Bone marrow (tissue), 2 donors: ENCODE results near the gene ATP6V1G2.
"Not testable (repeated sequence)": the region's sequence is repeated elsewhere in the genome, so short reads cannot be mapped to it uniquely, and the experiment has no call there.

Experiments
- DNase-seq, 2 donors: peaks; one replicate each; lab custom pipeline; 2025; lab: John Stamatoyannopoulos, UW

Gene ATP6V1G2

GRCh38 chr6:31546339-31546957 lies at the start of gene ATP6V1G2:
Gene ATP6V1G2, minus strand, starts transcription at chr6:31546608. Its CDS starts 49 bp downstream, at chr6:31546559.
- DNase-seq, result peak; percentile 62 to 76

- no peak for DNase-seq
These were observed 46.0 kb upstream of the ATP6V1G2 start for GRCh38 chr6:31592396-31592771.

GRCh38 chr6:31590691-31591090 lies 44.3 kb upstream of the ATP6V1G2 start:
- DNase-seq, result not testable (repeated sequence)

DNA sequence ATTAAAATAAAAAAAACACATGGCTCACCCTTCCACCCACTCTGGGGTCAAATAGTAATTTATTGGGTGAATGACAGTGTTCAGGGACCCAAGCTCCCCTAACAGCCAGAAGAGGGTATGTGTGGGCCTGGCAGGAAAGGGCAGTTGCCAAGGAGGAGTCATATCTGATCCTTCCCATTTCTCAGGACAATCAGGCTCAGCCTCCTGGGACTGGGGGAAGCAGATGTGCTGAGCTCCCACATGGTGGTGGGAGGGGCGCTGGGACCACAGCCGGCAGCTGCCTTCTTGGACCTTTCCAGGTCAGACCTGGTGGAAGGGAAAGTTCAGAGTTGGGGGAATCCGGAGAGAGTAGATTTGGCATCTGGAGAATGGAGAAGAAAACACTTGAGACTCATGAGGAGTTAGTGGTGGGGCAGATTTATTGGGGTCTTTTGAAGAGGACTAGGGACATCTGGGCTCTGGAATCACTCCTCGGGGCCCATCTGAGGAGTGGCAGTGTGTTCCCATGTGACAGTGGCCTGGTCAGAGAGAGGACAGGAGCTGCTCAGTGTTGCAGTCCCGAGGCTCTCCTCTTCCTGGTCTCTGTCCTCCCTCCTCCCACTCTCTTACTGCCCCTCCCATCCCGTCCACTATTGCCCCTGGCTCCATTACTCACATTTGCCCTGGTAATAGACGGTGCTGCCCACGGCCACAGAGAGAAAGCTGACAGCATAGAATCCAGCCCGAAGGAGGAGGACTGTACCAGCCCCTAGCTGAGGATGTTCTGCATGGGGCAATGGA lies 42.7 kb upstream of the ATP6V1G2 start:
- DNase-seq, result no peak

- DNase-seq, result no peak
These were observed 41.7 kb upstream of the ATP6V1G2 start for GRCh38 chr6:31587791-31588777.

DNA sequence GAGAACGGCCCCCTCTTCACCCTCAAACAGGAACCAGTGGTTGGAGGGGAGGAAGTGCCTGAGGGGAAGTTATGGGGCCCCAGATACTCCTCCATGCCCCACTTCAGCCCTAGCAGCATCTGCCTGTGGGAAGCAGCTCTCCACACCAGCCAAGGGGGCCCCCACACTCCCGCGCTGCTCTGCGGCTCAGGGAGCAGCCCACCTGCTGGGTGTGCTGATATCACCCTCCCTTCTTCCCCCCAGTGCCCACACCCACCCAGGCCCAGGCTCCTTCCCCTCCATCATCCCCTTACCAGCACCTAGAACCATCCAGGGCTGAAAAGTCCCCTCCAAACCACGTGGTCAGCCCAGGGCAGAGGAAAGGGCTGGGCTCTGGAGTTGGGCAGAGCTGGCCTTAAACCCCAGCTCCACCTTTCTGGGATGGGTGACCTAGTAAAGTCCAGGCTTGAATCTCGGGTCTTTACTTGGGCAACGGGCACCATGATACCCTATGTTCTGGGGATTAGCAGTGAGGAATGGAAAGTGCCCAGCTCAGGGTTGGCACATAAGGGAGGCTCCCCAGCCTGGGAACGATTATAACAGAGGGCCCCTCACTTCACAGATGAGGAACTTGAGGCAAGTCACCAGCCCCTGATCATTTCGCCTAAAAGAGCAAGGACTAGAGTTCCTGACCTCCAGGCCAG lies 40.3 kb upstream of the ATP6V1G2 start:
- DNase-seq, result peak; percentile 45 to 92

- peak in 1 of 2 donors; percentile 65 for DNase-seq
These were observed 39.6 kb upstream of the ATP6V1G2 start, which contains the start of gene LST1 for GRCh38 chr6:31586008-31586407. Gene LST1, plus strand, starts transcription at chr6:31586277. Its CDS starts 1,023 bp downstream, at chr6:31587300.

DNA sequence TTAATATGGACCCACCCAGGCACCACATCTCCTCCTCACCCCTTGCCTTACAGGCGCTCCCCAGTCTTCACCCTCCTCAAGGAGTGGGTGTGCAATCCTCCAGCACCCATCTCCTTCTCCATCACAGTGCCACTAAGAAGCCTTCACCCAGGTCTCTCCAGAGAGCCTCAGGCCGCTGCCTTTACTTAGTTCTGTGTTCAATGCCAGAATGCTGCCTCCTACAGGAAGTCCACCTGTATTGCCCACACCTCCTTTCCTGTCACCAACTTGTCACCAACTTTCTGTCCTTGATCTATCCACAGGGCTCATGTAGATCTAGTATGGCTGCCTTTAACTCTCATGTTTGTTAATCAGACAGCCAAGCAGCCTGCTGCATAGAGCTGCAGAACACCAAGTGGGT lies 39.1 kb upstream of the ATP6V1G2 start:
- DNase-seq, result no peak

GRCh38 chr6:31582230-31582643 lies 35.8 kb upstream of the ATP6V1G2 start, which contains the start of gene LTB:
Gene LTB, minus strand, starts transcription at chr6:31582424. Its CDS starts 7 bp downstream, at chr6:31582417.
- DNase-seq, result no peak

DNA sequence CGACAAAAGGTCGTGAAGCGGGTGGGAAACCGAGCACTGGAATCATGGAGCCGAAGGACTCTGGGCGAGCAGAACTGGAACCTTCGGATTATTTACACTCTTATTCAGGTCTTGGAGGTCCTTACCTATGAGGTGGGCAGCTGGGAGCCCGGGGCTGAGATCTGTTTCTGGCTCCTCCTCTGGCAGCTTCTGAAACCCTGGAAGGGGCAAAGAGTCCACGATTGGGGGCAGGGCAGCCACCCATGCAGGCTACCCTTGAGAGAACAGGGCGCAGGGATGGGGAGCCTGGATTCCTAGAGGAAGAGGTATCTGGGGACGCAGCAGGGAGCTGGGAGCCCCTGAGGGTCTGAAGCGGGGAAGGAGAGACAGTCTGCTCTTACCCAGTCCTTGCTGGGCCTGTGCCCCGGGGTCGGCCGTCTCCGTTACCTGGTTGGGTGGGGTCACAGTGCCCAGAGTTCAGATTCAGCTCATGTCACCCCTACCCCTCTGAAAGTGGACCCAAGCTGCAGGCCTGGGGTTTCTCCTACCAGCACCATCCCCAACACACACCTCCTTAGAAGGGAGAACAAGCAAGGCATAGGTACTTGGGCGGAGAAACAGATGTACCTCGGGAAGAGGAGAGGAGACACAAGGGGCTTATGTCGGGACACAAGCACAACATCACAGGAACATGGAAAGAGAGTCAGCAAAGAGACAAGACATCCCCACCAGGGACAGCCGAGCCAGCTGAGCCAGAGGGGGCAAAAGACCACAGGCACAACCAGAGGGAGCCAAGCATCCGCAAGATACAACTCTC lies 35.2 kb upstream of the ATP6V1G2 start:
- no peak for DNase-seq

GRCh38 chr6:31580807-31581433 lies 34.5 kb upstream of the ATP6V1G2 start:
- peak; percentile 43 to 72 for DNase-seq

GRCh38 chr6:31580438-31580740 lies 34.0 kb upstream of the ATP6V1G2 start:
- no peak for DNase-seq

DNA sequence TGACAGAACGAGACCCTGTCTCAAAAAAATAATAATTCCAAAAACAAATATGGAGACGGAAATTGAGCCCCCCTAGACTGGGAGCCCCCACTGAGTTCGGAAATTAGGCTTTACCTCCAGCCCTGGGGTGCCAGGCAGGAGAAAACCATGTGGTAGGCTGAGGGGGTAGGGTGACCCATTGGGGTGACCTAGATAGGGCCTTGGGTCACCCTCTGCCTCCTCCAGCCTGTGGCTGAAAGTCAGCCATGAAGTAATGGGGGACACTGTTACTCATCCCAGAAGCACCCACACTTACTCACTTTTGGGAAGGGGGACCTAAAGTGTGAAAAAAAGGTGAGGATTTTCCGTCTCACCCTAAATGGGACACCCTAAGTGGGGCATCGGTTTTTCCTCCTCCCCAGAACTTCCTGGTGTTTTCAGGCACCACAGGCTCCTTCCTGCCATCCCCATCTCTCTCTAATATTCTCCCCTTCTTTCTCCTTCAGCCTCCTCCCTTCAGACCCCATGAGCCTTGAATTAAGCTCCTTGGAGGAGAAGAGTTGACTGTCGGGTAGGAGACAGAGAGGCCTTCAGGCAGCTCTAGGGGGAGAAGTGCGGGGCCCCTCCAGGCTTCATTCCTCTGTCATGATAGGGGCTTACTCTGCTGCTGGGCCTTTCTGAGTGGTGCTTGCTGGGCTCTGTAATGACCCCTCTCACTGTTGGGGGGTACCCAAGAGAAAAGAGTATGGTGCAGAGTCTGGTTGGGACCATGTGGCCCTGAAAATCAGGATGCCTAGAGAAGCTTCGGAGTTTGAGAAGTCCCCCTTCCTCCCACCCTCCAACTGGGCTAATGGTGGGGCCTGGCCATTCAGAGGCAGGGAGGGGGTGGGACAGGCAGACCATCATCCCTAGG lies 33.4 kb upstream of the ATP6V1G2 start:
- DNase-seq, result no peak

DNA sequence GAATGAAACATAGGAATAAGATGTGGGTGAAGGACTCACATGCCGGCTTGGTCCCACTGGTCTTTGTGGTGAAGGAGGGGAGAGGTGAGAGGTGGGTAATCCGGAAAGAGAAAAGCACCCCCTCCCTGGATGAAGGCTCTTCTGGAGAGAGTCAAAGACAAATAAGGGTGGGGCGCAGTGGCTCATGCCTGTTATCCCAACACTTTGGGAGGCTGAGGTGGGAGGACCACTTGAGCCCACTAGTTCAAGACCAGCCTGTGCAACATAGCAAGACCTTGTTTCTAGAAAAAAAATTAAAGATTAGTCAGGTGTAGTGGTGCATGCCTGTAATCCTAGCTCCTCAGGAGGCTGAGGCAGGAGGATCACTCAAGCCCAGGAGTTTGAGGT lies 32.7 kb upstream of the ATP6V1G2 start:
- no peak for DNase-seq

GRCh38 chr6:31578184-31579118 lies 32.0 kb upstream of the ATP6V1G2 start:
- no peak for DNase-seq

DNA sequence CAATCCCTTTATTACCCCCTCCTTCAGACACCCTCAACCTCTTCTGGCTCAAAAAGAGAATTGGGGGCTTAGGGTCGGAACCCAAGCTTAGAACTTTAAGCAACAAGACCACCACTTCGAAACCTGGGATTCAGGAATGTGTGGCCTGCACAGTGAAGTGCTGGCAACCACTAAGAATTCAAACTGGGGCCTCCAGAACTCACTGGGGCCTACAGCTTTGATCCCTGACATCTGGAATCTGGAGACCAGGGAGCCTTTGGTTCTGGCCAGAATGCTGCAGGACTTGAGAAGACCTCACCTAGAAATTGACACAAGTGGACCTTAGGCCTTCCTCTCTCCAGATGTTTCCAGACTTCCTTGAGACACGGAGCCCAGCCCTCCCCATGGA lies 31.2 kb upstream of the ATP6V1G2 start:
- DNase-seq, result no peak

DNA sequence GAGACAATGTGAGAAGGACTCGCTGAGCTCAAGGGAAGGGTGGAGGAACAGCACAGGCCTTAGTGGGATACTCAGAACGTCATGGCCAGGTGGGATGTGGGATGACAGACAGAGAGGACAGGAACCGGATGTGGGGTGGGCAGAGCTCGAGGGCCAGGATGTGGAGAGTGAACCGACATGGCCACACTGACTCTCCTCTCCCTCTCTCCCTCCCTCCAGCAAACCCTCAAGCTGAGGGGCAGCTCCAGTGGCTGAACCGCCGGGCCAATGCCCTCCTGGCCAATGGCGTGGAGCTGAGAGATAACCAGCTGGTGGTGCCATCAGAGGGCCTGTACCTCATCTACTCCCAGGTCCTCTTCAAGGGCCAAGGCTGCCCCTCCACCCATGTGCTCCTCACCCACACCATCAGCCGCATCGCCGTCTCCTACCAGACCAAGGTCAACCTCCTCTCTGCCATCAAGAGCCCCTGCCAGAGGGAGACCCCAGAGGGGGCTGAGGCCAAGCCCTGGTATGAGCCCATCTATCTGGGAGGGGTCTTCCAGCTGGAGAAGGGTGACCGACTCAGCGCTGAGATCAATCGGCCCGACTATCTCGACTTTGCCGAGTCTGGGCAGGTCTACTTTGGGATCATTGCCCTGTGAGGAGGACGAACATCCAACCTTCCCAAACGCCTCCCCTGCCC lies 30.6 kb upstream of the ATP6V1G2 start:
- no peak for DNase-seq
